ENCODE measurements around the gene SDHAF4. TPM values are rescaled to one million over a fixed set of nuclear protein-coding genes. Genes with fewer than 3 reads are reported as not detected.

Gene SDHAF4
- total and polyA plus RNA-seq, 2 donors (not counting 3 experiments of a cell fraction or from before 2014, with no cell fraction given) = 3.6 to 8.6 TPM

GRCh38 chr6:70518723-70519122, 48.0 kb upstream of the SDHAF4 start:
- Histone ChIP-seq H3K36me3 (ENCODE audit: control insufficient read depth in 2 of 2, extremely low read depth in 1 of 2, insufficient read depth in 2 of 2, low read length in 2 of 2) (no peaks in the 10 kb centered on the region), H3K27me3 (ENCODE audit: control insufficient read depth in 2 of 2, insufficient read depth in 2 of 2, low read length in 2 of 2) (no peaks in the 10 kb centered on the region), H2AFZ (ENCODE audit: low read depth, low read length) (no peak overlapping the region), H3K79me2 (ENCODE audit: control insufficient read depth, insufficient read depth, low read length) (no peaks in the 10 kb centered on the region), H3K4me1 (ENCODE audit: control insufficient read depth, extremely low read depth, insufficient read depth, low read length) (no peaks in the 10 kb centered on the region), H3K27ac (ENCODE audit: insufficient read depth, low read depth, low read length) (no peak overlapping the region), H3K9me1 (replicated peaks; ENCODE audit: control insufficient read depth, extremely low read depth, insufficient read depth, low read length) (no peaks in the 10 kb centered on the region), H3K4me2 (ENCODE audit: insufficient read depth, low read length) (no peak overlapping the region), H4K20me1 (replicated peaks; ENCODE audit: control insufficient read depth, extremely low read depth, insufficient read depth, low read length) (no peaks in the 10 kb centered on the region), H3K4me3 (replicated peaks in 1 of 3; ENCODE audit: insufficient read depth in 1 of 3, low read depth in 1 of 3, low read length in 3 of 3) (no peak overlapping the region), H3K9ac (replicated peaks; ENCODE audit: extremely low read depth, insufficient read depth, low read length) (no peak overlapping the region), H3K9me3 (replicated peaks; ENCODE audit: control insufficient read depth, insufficient read depth, low read length) (no peaks in the 10 kb centered on the region)
- TF ChIP-seq, protein P1, sequence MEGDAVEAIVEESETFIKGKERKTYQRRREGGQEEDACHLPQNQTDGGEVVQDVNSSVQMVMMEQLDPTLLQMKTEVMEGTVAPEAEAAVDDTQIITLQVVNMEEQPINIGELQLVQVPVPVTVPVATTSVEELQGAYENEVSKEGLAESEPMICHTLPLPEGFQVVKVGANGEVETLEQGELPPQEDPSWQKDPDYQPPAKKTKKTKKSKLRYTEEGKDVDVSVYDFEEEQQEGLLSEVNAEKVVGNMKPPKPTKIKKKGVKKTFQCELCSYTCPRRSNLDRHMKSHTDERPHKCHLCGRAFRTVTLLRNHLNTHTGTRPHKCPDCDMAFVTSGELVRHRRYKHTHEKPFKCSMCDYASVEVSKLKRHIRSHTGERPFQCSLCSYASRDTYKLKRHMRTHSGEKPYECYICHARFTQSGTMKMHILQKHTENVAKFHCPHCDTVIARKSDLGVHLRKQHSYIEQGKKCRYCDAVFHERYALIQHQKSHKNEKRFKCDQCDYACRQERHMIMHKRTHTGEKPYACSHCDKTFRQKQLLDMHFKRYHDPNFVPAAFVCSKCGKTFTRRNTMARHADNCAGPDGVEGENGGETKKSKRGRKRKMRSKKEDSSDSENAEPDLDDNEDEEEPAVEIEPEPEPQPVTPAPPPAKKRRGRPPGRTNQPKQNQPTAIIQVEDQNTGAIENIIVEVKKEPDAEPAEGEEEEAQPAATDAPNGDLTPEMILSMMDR (IDR thresholded peaks at IDR 0.05; ENCODE audit: extremely low read depth in 1 of 2, insufficient read depth in 1 of 2, low read depth in 1 of 2, low read length in 2 of 2) = no peak
- TF ChIP-seq EZH2 (IDR thresholded peaks at IDR 0.05; ENCODE audit: borderline replicate concordance, low read depth, low read length, severe bottlenecking) (no peak), FOS (IDR thresholded peaks at IDR 0.05; ENCODE audit: borderline replicate concordance, insufficient read depth, low read length) (no peak)
- POLR2A ChIA-PET = no interaction called here
- BruUV-seq (replicated peaks) = no TSS peak
- intact Hi-C loops (cut with micrococcal nuclease) (no loop called here), dilution Hi-C loops (cut with MboI; ENCODE audit: extremely low pct_ligation_motif_present, low sequenced_read_pairs) (no loop called here)
- FAIRE-seq (no peak), DNase-seq (ENCODE audit: low read depth, low spot score) (no peak)
- CTCF ChIA-PET = interaction anchor here (0.8 to 1.9 kb wide), 4 partner anchors 10 to 365 kb away, joined by 3 to 7 read pairs (median 4); no protein-coding TSS in a partner anchor

DNA sequence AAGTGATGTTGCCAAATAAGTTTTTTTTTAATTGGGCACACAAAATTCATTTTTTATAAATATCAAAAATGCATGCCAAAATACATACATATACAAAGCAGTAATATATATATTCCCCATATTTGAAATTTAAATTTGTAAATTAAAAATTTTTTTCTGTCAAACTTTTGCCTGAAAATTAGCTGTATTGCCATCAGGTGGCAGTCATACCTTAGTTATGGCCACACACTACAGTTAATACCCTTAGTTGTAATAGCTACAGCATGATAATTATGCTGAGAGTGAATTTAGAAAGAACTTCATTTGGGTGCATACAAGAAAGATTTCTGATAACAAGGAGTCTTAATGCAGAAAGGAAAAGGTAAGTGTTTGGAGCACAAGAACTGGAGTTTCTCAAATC, 46.2 kb upstream of the SDHAF4 start:
- dilution Hi-C loops (cut with MboI; ENCODE audit: extremely low pct_ligation_motif_present, low sequenced_read_pairs) = no loop called here
- no peaks in the 10 kb centered on the region for H3K4me1 ChIP-seq (ENCODE audit: control insufficient read depth, extremely low read depth, insufficient read depth, low read length)

More for the DNA sequence above, 46.2 kb upstream of the SDHAF4 start:
- CTCF ChIA-PET = interaction anchor here (0.6 to 2.7 kb wide), 23 partner anchors 11 to 439 kb away, joined by 3 to 96 read pairs (median 3); partner anchors contain the start of genes B3GAT2 and SDHAF4
- no peak overlapping the region for H3K9ac ChIP-seq (replicated peaks; ENCODE audit: extremely low read depth, insufficient read depth, low read length)
- H4K20me1 ChIP-seq (replicated peaks; ENCODE audit: control insufficient read depth, extremely low read depth, insufficient read depth, low read length) = no peaks in the 10 kb centered on the region
- FAIRE-seq (no peak), DNase-seq (ENCODE audit: low read depth, low spot score) (peak; percentile 13)
- no peaks in the 10 kb centered on the region for H3K36me3 ChIP-seq (ENCODE audit: control insufficient read depth in 2 of 2, extremely low read depth in 1 of 2, insufficient read depth in 2 of 2, low read length in 2 of 2)
- no peak overlapping the region for H3K4me2 ChIP-seq (ENCODE audit: insufficient read depth, low read length)
- H3K27ac ChIP-seq (ENCODE audit: insufficient read depth, low read depth, low read length) = no peak overlapping the region
- no peaks in the 10 kb centered on the region for H3K9me3 ChIP-seq (replicated peaks; ENCODE audit: control insufficient read depth, insufficient read depth, low read length)
- no peaks in the 10 kb centered on the region for H3K9me1 ChIP-seq (replicated peaks; ENCODE audit: control insufficient read depth, extremely low read depth, insufficient read depth, low read length)
- POLR2A ChIA-PET = no interaction called here
- TF ChIP-seq, protein P1 (IDR thresholded peaks at IDR 0.05; ENCODE audit: extremely low read depth in 1 of 2, insufficient read depth in 1 of 2, low read depth in 1 of 2, low read length in 2 of 2) = peak in 1 of 2 donors; percentile 4
- TF ChIP-seq MAX (IDR thresholded peaks at IDR 0.05; ENCODE audit: insufficient read depth, insufficient read length) = no peak
- H3K79me2 ChIP-seq (ENCODE audit: control insufficient read depth, insufficient read depth, low read length) = no peaks in the 10 kb centered on the region
- H3K4me3 ChIP-seq (replicated peaks in 1 of 3; ENCODE audit: insufficient read depth in 1 of 3, low read depth in 1 of 3, low read length in 3 of 3) = no peak overlapping the region
- intact Hi-C loops (cut with micrococcal nuclease) = loop anchor here (1.0 to 5.0 kb wide), 2 partner anchors 166 to 362 kb away; no protein-coding TSS in a partner anchor
- BruUV-seq (replicated peaks) = no TSS peak
- no peak overlapping the region for H2AFZ ChIP-seq (ENCODE audit: low read depth, low read length)
- no peaks in the 10 kb centered on the region for H3K27me3 ChIP-seq (ENCODE audit: control insufficient read depth in 2 of 2, insufficient read depth in 2 of 2, low read length in 2 of 2)

Measured in endothelial cell of umbilical vein (primary cell).